HG02943 (cell line): ENCODE measurements around the gene TAF4.
"Not testable (repeated sequence)": the region's sequence is repeated elsewhere in the genome, so short reads cannot be mapped to it uniquely, and the experiment has no call there.

ENCODE experiments used
- ATAC-seq: cut with Tn5 transposase; IDR thresholded peaks from one replicate; pipeline ENCODE4 v1.9.1; 2021; ENCODE audit warnings: mild to moderate bottlenecking, low read depth, moderate library complexity; ENCODE audit not compliant: unreplicated experiment

The TAF4 gene

GRCh38 chr20:62080249-62080990 is 14.7 kb upstream of the TAF4 start:
- ATAC-seq: no peak

- no peak for ATAC-seq
Measured at GRCh38 chr20:62079166-62079565, 13.5 kb upstream of the TAF4 start.

GRCh38 chr20:62073323-62073722 is 7.6 kb upstream of the TAF4 start:
- no peak for ATAC-seq

GRCh38 chr20:62071669-62072430 is 6.2 kb upstream of the TAF4 start:
- ATAC-seq: not testable (repeated sequence)

GRCh38 chr20:62069741-62070216 is 4.1 kb upstream of the TAF4 start:
- ATAC-seq: no peak

- ATAC-seq: no peak
Measured at GRCh38 chr20:62068997-62069396, 3.3 kb upstream of the TAF4 start.

GRCh38 chr20:62067547-62068260 is 2.0 kb upstream of the TAF4 start:
- ATAC-seq: no peak

GRCh38 chr20:62066983-62067433 is 1.3 kb upstream of the TAF4 start:
- ATAC-seq: no peak

- peak; percentile 30 for ATAC-seq
Measured at GRCh38 chr20:62066339-62066982, 780 bp upstream of the TAF4 start.

- peak; percentile 18 for ATAC-seq
Measured at GRCh38 chr20:62064770-62065673, 659 bp downstream of the TAF4 start.

- no peak for ATAC-seq
Measured at GRCh38 chr20:62063981-62064769, 1.5 kb downstream of the TAF4 start.

- no peak for ATAC-seq
Measured at GRCh38 chr20:62063315-62063980, 2.2 kb downstream of the TAF4 start.

GRCh38 chr20:62062661-62063314 is 2.9 kb downstream of the TAF4 start:
- ATAC-seq: no peak

- ATAC-seq: no peak
Measured at GRCh38 chr20:62061851-62062423, 3.7 kb downstream of the TAF4 start.

- ATAC-seq: no peak
Measured at GRCh38 chr20:62060631-62061541, 4.8 kb downstream of the TAF4 start.

GRCh38 chr20:62059920-62060630 is 5.6 kb downstream of the TAF4 start:
- ATAC-seq: no peak
